ENCODE data around the gene PPA1. TPM values are rescaled to one million over a fixed set of nuclear protein-coding genes. Genes with fewer than 3 reads are reported as not detected.
"Not testable (repeated sequence)": the region's sequence is repeated elsewhere in the genome, so short reads cannot be mapped to it uniquely, and the experiment has no call there.

The PPA1 gene
- total and polyA plus RNA-seq, 2 experiments from 2014 or later, result 105 to 110 TPM

DNA sequence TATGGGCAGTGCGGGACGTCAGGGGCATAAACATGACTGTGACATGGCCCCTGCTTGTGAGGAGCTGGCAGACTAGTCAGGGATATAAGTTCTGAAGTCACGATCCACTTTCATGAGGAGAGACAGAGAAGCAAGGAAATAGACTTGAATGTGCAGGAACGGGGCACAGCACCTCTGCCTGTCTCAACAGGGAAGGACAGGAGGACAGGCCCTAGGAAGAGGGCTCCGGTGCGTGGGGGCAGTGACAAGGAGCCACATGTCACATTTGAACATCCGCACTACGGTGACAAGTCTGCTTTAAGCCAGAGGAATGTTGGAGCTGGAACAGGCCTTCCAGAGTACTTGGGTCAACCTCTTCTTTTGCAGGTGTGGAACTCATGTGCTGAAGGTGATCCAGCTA, 43.1 kb downstream of the PPA1 start:
- Histone ChIP-seq H3K36me3 (ENCODE audit: low read depth) (no peaks in the 10 kb centered on the region), H3K9me3 (ENCODE audit: low read depth) (no peaks in the 10 kb centered on the region), H3K4me2 (ENCODE audit: unreplicated experiment) (peak overlapping the region; percentile 74), H3K27me3 (replicated peaks; ENCODE audit: insufficient read depth) (no peaks in the 10 kb centered on the region), H3K79me2 (ENCODE audit: insufficient read depth) (no peaks in the 10 kb centered on the region), H3K9me2 (ENCODE audit: insufficient read depth) (no peaks in the 10 kb centered on the region), H3K27ac (peak overlapping the region; percentile 95), H4K20me1 (ENCODE audit: insufficient read depth) (no peaks in the 10 kb centered on the region), H3K4me3 (no peak overlapping the region), H3K9ac (peak overlapping the region; percentile 52; the same call in 1 of the 2 replicates), H3K4me1 (ENCODE audit: insufficient read depth) (peaks cover 46% of the 10 kb centered on the region), H3F3A (ENCODE audit: insufficient read depth) (peaks cover 50% of the 10 kb centered on the region), H2AFZ (peak overlapping the region; percentile 30; the same call in 1 of the 2 replicates)
- in situ Hi-C loops (cut with MboI), result no loop called here
- 78 to 91% methylated on average over 8 of the region's 8 CpGs for WGBS, 2 experiments (ENCODE audit: low coverage in 1 of 2, low lambda C conversion rate in 2 of 2, missing lambda C conversion rate in 2 of 2)
- TF ChIP-seq EZH2 (IDR thresholded peaks at IDR 0.05; ENCODE audit: insufficient read depth, poor library complexity, severe bottlenecking) (no peak), EZH2phosphoT487 (IDR thresholded peaks at IDR 0.05; ENCODE audit: insufficient read depth, low read depth) (no peak)
- no peak for DNase-seq

- Histone ChIP-seq H3K79me2 (ENCODE audit: insufficient read depth) (no peaks in the 10 kb centered on the region), H3K9me2 (ENCODE audit: insufficient read depth) (no peaks in the 10 kb centered on the region), H3K4me3 (no peak overlapping the region), H3K36me3 (ENCODE audit: low read depth) (no peaks in the 10 kb centered on the region), H3K9ac (no peak overlapping the region), H3K4me2 (ENCODE audit: unreplicated experiment) (no peak overlapping the region), H3F3A (ENCODE audit: insufficient read depth) (peaks cover 38% of the 10 kb centered on the region), H2AFZ (no peak overlapping the region), H3K4me1 (ENCODE audit: insufficient read depth) (peaks cover 39% of the 10 kb centered on the region), H4K20me1 (ENCODE audit: insufficient read depth) (no peaks in the 10 kb centered on the region), H3K9me3 (ENCODE audit: low read depth) (no peaks in the 10 kb centered on the region), H3K27ac (no peak overlapping the region), H3K27me3 (replicated peaks; ENCODE audit: insufficient read depth) (no peaks in the 10 kb centered on the region)
- TF ChIP-seq EZH2 (IDR thresholded peaks at IDR 0.05; ENCODE audit: insufficient read depth, poor library complexity, severe bottlenecking), result no peak
- no peak for TF ChIP-seq EZH2phosphoT487 (IDR thresholded peaks at IDR 0.05; ENCODE audit: insufficient read depth, low read depth)
- DNase-seq, result no peak
- 100% methylated on average over 1 of the region's 1 CpG for WGBS, 2 experiments (ENCODE audit: low coverage in 1 of 2, low lambda C conversion rate in 2 of 2, missing lambda C conversion rate in 2 of 2)
- in situ Hi-C loops (cut with MboI), result no loop called here
These were observed 44.5 kb downstream of the PPA1 start for GRCh38 chr10:70188768-70189167.

GRCh38 chr10:70186571-70186970, 46.7 kb downstream of the PPA1 start:
- DNase-seq, result peak; percentile 49
- H3K4me1 ChIP-seq (ENCODE audit: insufficient read depth), result peaks cover 17% of the 10 kb centered on the region
- H3K4me3 ChIP-seq, result no peak overlapping the region

DNA sequence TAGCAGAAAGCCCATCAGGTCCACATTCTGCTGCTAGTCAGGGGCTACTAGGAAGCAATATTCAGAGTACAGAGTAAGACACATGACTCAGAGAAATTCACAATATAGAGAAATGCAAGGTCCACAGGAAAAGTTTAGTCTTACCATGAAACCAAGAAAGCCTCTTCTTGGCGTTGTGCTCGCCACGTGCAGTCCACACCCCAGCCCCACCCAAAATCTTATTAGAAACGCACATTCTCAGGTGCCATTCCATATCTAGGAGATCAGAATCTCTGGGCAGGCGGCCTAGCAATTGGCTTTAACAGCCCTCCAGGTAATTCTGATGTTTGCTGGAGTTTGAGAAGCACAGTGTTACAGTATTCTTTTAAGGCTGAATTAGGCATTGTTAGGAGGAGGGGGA, 47.1 kb downstream of the PPA1 start:
- no peak overlapping the region for H3K9ac ChIP-seq
- H4K20me1 ChIP-seq (ENCODE audit: insufficient read depth), result no peaks in the 10 kb centered on the region
- no peak for TF ChIP-seq EZH2phosphoT487 (IDR thresholded peaks at IDR 0.05; ENCODE audit: insufficient read depth, low read depth)
- H3K9me3 ChIP-seq (ENCODE audit: low read depth), result no peaks in the 10 kb centered on the region
- no peak overlapping the region for H3K4me2 ChIP-seq (ENCODE audit: unreplicated experiment)
- H2AFZ ChIP-seq, result no peak overlapping the region
- H3K79me2 ChIP-seq (ENCODE audit: insufficient read depth), result no peaks in the 10 kb centered on the region
- DNase-seq, result no peak
- no peak overlapping the region for H3K27ac ChIP-seq
- H3K36me3 ChIP-seq (ENCODE audit: low read depth), result no peaks in the 10 kb centered on the region
- H3K9me2 ChIP-seq (ENCODE audit: insufficient read depth), result no peaks in the 10 kb centered on the region
- in situ Hi-C loops (cut with MboI), result no loop called here
- peaks cover 13% of the 10 kb centered on the region for H3K4me1 ChIP-seq (ENCODE audit: insufficient read depth)
- no peak overlapping the region for H3K4me3 ChIP-seq
- peaks cover 13% of the 10 kb centered on the region for H3F3A ChIP-seq (ENCODE audit: insufficient read depth)
- H3K27me3 ChIP-seq (replicated peaks; ENCODE audit: insufficient read depth), result no peaks in the 10 kb centered on the region
- WGBS, 2 experiments (ENCODE audit: low coverage in 1 of 2, low lambda C conversion rate in 2 of 2, missing lambda C conversion rate in 2 of 2), result 64 to 74% methylated on average over 5 of the region's 5 CpGs

More at GRCh38 chr10:70186571-70186970, 46.7 kb downstream of the PPA1 start:
- Histone ChIP-seq H3K27ac (no peak overlapping the region), H2AFZ (no peak overlapping the region), H3K4me2 (ENCODE audit: unreplicated experiment) (no peak overlapping the region), H3K36me3 (ENCODE audit: low read depth) (no peaks in the 10 kb centered on the region), H3K9ac (no peak overlapping the region), H4K20me1 (ENCODE audit: insufficient read depth) (no peaks in the 10 kb centered on the region), H3K9me3 (ENCODE audit: low read depth) (no peaks in the 10 kb centered on the region), H3K79me2 (ENCODE audit: insufficient read depth) (no peaks in the 10 kb centered on the region), H3K9me2 (ENCODE audit: insufficient read depth) (no peaks in the 10 kb centered on the region), H3F3A (ENCODE audit: insufficient read depth) (peaks cover 18% of the 10 kb centered on the region), H3K27me3 (replicated peaks; ENCODE audit: insufficient read depth) (no peaks in the 10 kb centered on the region)
- in situ Hi-C loops (cut with MboI), result no loop called here
- no peak for TF ChIP-seq EZH2phosphoT487 (IDR thresholded peaks at IDR 0.05; ENCODE audit: insufficient read depth, low read depth)
- no peak for TF ChIP-seq EZH2 (IDR thresholded peaks at IDR 0.05; ENCODE audit: insufficient read depth, poor library complexity, severe bottlenecking)
- 66 to 68% methylated on average over 3 of the region's 3 CpGs for WGBS, 2 experiments (ENCODE audit: low coverage in 1 of 2, low lambda C conversion rate in 2 of 2, missing lambda C conversion rate in 2 of 2)

GRCh38 chr10:70183304-70183703, 49.9 kb downstream of the PPA1 start:
- 63 to 76% methylated on average over 2 of the region's 2 CpGs for WGBS, 2 experiments (ENCODE audit: low coverage in 1 of 2, low lambda C conversion rate in 2 of 2, missing lambda C conversion rate in 2 of 2)
- Histone ChIP-seq H3K27me3 (replicated peaks; ENCODE audit: insufficient read depth) (no peaks in the 10 kb centered on the region), H3K9me3 (ENCODE audit: low read depth) (no peaks in the 10 kb centered on the region), H3K27ac (no peak overlapping the region), H3K9ac (no peak overlapping the region), H3K36me3 (ENCODE audit: low read depth) (no peaks in the 10 kb centered on the region), H4K20me1 (ENCODE audit: insufficient read depth) (no peaks in the 10 kb centered on the region), H3K9me2 (ENCODE audit: insufficient read depth) (no peaks in the 10 kb centered on the region), H2AFZ (no peak overlapping the region), H3K4me2 (ENCODE audit: unreplicated experiment) (no peak overlapping the region), H3K79me2 (ENCODE audit: insufficient read depth) (no peaks in the 10 kb centered on the region), H3F3A (ENCODE audit: insufficient read depth) (no peaks in the 10 kb centered on the region), H3K4me1 (ENCODE audit: insufficient read depth) (no peaks in the 10 kb centered on the region), H3K4me3 (no peak overlapping the region)
- in situ Hi-C loops (cut with MboI), result no loop called here
- DNase-seq, result no peak
- no peak for TF ChIP-seq EZH2phosphoT487 (IDR thresholded peaks at IDR 0.05; ENCODE audit: insufficient read depth, low read depth)

DNA sequence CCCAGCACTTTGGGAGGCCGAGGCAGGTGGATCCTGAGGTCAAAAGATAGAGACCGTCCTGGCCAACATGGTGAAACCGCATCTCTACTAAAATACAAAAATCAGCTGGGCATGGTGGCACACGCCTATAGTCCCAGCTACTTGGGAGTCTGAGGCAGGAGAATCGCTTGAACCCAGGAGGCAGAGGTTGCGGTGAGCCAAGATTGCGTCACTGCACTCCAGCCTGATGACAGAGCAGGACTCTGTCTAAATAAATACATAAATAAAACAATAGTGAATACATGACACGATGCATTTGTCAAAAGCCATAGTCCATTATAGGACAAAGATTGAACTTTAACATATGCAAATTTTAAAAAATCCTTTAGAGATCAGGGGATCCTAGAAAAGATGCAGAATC, 54.0 kb downstream of the PPA1 start:
- H3K79me2 ChIP-seq (ENCODE audit: insufficient read depth); DNase-seq; H4K20me1 ChIP-seq (ENCODE audit: insufficient read depth); H3K9ac ChIP-seq; in situ Hi-C loops (cut with MboI); H3K4me1 ChIP-seq (ENCODE audit: insufficient read depth); H2AFZ ChIP-seq; H3K9me3 ChIP-seq (ENCODE audit: low read depth); H3K27ac ChIP-seq; H3F3A ChIP-seq (ENCODE audit: insufficient read depth); H3K27me3 ChIP-seq (replicated peaks; ENCODE audit: insufficient read depth); H3K4me2 ChIP-seq (ENCODE audit: unreplicated experiment); H3K9me2 ChIP-seq (ENCODE audit: insufficient read depth); H3K36me3 ChIP-seq (ENCODE audit: low read depth); H3K4me3 ChIP-seq: not testable (repeated sequence)
- 80 to 81% methylated on average over 8 of the region's 8 CpGs for WGBS, 2 experiments (ENCODE audit: low coverage in 1 of 2, low lambda C conversion rate in 2 of 2, missing lambda C conversion rate in 2 of 2)

Data from GM23248 (cell line).